Thyroid gland (tissue), 4 donors: ENCODE results near the gene TLR5.

ENCODE experiments used
- CTCF ChIP-seq, 6 experiments: fragments of 200-600 bp in 3 of 6; fragments of 450-650 bp in 3 of 6; sonication (generic) in 3 of 6; IDR thresholded peaks; one replicate each; pipeline ENCODE4 v1.5.1; 2016 to 2019; ENCODE audit warnings: antibody characterized with exemption in 6 of 6, mild to moderate bottlenecking in 2 of 6, inconsistent platforms in 1 of 6, moderate library complexity in 1 of 6
- POLR2A ChIP-seq, 2 donors: fragments of 450-650 bp; IDR thresholded peaks; one replicate each; pipeline ENCODE4 v1.6.1; 2017; ENCODE audit warnings: antibody characterized with exemption in 2 of 2, mild to moderate bottlenecking in 2 of 2, moderate library complexity in 1 of 2

DNA sequence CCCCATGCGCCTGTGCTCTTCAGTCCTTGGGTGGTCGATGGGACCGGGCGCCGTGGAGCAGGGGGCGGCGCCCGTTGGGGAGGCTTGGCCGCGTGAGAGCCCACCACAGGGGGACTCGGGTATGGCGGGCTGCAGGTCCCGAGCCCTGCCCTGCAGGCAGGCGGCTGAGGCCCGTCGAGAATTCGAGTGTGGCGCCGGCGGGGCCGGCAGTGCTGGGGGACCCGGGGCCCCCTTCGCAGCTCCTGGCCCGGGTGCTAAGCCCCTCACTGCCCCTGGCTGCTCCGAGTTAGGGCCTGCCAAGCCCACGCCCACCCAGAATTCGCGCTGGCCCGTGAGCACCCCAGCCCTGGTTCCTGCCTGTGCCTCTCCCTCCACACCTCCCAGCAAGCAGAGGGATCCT lies 26.1 kb downstream of the TLR5 start:
- TF ChIP-seq CTCF (IDR thresholded peaks at IDR 0.05): no peak
- TF ChIP-seq POLR2A (IDR thresholded peaks at IDR 0.05): no peak
